ENCODE data around the gene COLEC12.

COLEC12 gene

DNA sequence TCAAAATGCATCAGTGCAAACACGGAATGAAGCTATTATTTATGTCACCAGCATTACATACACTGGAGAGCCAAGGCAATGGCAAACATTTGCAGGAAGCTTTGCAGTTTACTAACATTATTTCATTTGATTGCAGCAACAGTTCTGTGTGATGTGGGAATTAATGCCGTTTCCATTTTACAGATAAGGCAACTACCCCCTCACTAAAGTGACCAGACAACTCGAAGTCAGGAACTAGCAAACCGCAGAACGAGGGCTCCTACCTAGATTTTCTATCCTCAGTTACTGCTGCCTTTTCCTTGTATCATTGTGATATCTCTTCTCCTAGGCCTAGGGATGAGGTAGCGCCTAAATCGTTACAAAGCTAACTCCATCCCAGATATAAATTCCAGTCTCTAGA is 85.5 kb downstream of the COLEC12 start:
- ChIA-PET CTCF (interaction anchor here (1.0 kb wide), 1 partner anchor 200 kb away, joined by 3 read pairs; no protein-coding TSS in a partner anchor), POLR2A (no interaction called here)
- H3K27me3 ChIP-seq (replicated peaks in 2 of 5; ENCODE audit: control insufficient read depth in 4 of 5, insufficient read depth in 5 of 5, low read length in 4 of 5): no peaks in the 10 kb centered on the region
- no peak for DNase-seq
- H3K27ac ChIP-seq (ENCODE audit: insufficient read depth in 1 of 2, low read depth in 1 of 2, low read length in 2 of 2, poor library complexity in 1 of 2, severe bottlenecking in 2 of 2): no peak overlapping the region
- WGBS (ENCODE audit: insufficient coverage): 90% methylated on average over 4 of the region's 7 CpGs
- H3K4me1 ChIP-seq (ENCODE audit: control extremely low read depth in 1 of 4, control insufficient read depth in 4 of 4, insufficient read depth in 4 of 4, low read length in 3 of 4): peaks cover 0 to 16% (median 6%) of the 10 kb centered on the region in 4 experiments
- no peak overlapping the region for H3K4me3 ChIP-seq (ENCODE audit: control insufficient read depth in 1 of 7, extremely low read depth in 1 of 7, insufficient read depth in 4 of 7, low read depth in 2 of 7, low read length in 6 of 7)
- H3K9me3 ChIP-seq (ENCODE audit: control extremely low read depth in 1 of 5, control insufficient read depth in 4 of 5, insufficient read depth in 2 of 5, low read depth in 1 of 5, low read length in 4 of 5): peaks cover 0 to 5% (median 0%) of the 10 kb centered on the region in 5 experiments
- H3K36me3 ChIP-seq (ENCODE audit: control insufficient read depth in 4 of 4, insufficient read depth in 4 of 4, low read length in 3 of 4): no peaks in the 10 kb centered on the region

DNA sequence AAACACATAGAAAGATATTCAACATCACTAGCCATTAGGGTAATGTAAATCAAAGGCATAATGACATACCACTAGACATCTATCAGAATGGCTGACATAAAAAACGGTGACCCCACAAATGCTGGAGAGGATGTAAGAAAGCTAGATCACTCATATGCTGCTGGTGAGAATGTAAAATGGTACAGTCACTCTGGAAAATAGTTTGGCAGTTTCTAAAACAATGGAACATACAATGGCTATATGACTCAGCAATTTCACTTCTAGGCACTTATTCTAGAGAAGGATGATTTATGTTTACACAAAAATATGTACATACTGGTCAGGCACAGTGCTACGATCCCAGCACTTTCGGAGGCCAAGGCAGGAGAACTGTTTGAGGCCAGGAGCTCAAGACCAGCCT is 87.3 kb downstream of the COLEC12 start:
- H3K36me3 ChIP-seq (ENCODE audit: control insufficient read depth in 4 of 4, insufficient read depth in 4 of 4, low read length in 3 of 4): no peaks in the 10 kb centered on the region
- no peak overlapping the region for H3K27ac ChIP-seq (ENCODE audit: insufficient read depth in 1 of 2, low read depth in 1 of 2, low read length in 2 of 2, poor library complexity in 1 of 2, severe bottlenecking in 2 of 2)
- peaks cover 0 to 5% (median 0%) of the 10 kb centered on the region in 5 experiments for H3K9me3 ChIP-seq (ENCODE audit: control extremely low read depth in 1 of 5, control insufficient read depth in 4 of 5, insufficient read depth in 2 of 5, low read depth in 1 of 5, low read length in 4 of 5)
- ChIA-PET POLR2A (no interaction called here), CTCF (interaction anchor here (1.2 to 1.3 kb wide), 2 partner anchors 17 to 48 kb away, joined by 3 read pairs; no protein-coding TSS in a partner anchor)
- H3K4me3 ChIP-seq (ENCODE audit: control insufficient read depth in 1 of 7, extremely low read depth in 1 of 7, insufficient read depth in 4 of 7, low read depth in 2 of 7, low read length in 6 of 7): no peak overlapping the region
- H3K4me1 ChIP-seq (ENCODE audit: control extremely low read depth in 1 of 4, control insufficient read depth in 4 of 4, insufficient read depth in 4 of 4, low read length in 3 of 4): peaks cover 0 to 14% (median 8%) of the 10 kb centered on the region in 4 experiments
- peak in 1 of 3 donors; percentile 48 for DNase-seq
- H3K27me3 ChIP-seq (replicated peaks in 2 of 5; ENCODE audit: control insufficient read depth in 4 of 5, insufficient read depth in 5 of 5, low read length in 4 of 5): no peaks in the 10 kb centered on the region
- WGBS (ENCODE audit: insufficient coverage): 60% methylated on average over 1 of the region's 3 CpGs

DNA sequence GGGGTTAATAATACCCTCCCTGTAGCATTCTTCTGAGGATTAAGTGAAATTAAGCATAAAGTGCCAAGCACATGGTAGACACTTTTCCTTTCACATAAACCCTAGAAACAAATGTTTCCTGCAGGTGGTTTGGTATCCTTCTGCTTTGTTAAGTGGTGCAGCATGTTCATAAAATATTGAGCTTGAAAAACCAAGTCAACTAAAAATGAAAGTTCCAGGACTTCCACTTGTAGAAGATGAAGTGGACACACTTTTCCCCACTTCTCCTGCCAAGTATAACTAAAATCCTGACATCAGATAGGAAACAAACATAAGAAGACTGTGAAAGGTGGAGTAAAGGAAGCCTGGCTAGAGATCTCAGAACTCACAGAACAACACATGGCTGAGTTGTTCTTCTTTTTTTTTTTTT is 90.5 kb downstream of the COLEC12 start:
- H3K4me3 ChIP-seq (ENCODE audit: control insufficient read depth in 1 of 7, extremely low read depth in 1 of 7, insufficient read depth in 4 of 7, low read depth in 2 of 7, low read length in 6 of 7): peak overlapping the region in 1 of 7 experiments; percentile 42
- H3K27me3 ChIP-seq (replicated peaks in 2 of 5; ENCODE audit: control insufficient read depth in 4 of 5, insufficient read depth in 5 of 5, low read length in 4 of 5): no peaks in the 10 kb centered on the region
- peak in 2 of 3 donors; percentile 66 to 83 for DNase-seq
- CTCF ChIA-PET: no interaction called here
- no peak overlapping the region for H3K27ac ChIP-seq (ENCODE audit: insufficient read depth in 1 of 2, low read depth in 1 of 2, low read length in 2 of 2, poor library complexity in 1 of 2, severe bottlenecking in 2 of 2)
- H3K36me3 ChIP-seq (ENCODE audit: control insufficient read depth in 4 of 4, insufficient read depth in 4 of 4, low read length in 3 of 4): no peaks in the 10 kb centered on the region
- peaks cover 0 to 7% (median 3%) of the 10 kb centered on the region in 4 experiments for H3K4me1 ChIP-seq (ENCODE audit: control extremely low read depth in 1 of 4, control insufficient read depth in 4 of 4, insufficient read depth in 4 of 4, low read length in 3 of 4)
- peaks cover 0 to 13% (median 2%) of the 10 kb centered on the region in 5 experiments for H3K9me3 ChIP-seq (ENCODE audit: control extremely low read depth in 1 of 5, control insufficient read depth in 4 of 5, insufficient read depth in 2 of 5, low read depth in 1 of 5, low read length in 4 of 5)
- POLR2A ChIA-PET: no interaction called here

DNA sequence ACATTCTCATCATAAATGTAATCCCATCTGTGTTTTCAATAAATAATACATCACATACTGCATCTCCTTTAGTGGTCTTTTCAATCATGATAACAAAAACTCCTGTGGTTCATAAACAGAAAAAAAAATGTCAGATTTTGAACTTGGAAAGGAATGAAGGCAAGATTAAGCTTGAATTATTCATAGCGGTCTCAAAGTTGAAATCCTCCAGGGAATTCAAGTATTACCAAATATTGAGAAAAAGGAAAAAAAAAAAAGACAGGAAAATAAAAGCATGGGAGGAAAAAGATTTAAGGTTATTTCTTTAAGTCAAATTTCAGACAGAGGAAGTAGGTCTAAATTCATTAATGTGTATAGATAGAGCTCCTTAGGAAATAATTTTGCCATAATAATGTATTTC is 92.1 kb downstream of the COLEC12 start:
- Histone ChIP-seq H3K27me3 (replicated peaks in 2 of 5; ENCODE audit: control insufficient read depth in 4 of 5, insufficient read depth in 5 of 5, low read length in 4 of 5) (no peaks in the 10 kb centered on the region), H3K9me3 (ENCODE audit: control extremely low read depth in 1 of 5, control insufficient read depth in 4 of 5, insufficient read depth in 2 of 5, low read depth in 1 of 5, low read length in 4 of 5) (peaks cover 0 to 17% (median 2%) of the 10 kb centered on the region in 5 experiments), H3K27ac (ENCODE audit: insufficient read depth in 1 of 2, low read depth in 1 of 2, low read length in 2 of 2, poor library complexity in 1 of 2, severe bottlenecking in 2 of 2) (no peak overlapping the region), H3K4me1 (ENCODE audit: control extremely low read depth in 1 of 4, control insufficient read depth in 4 of 4, insufficient read depth in 4 of 4, low read length in 3 of 4) (peaks cover 0 to 7% (median 3%) of the 10 kb centered on the region in 4 experiments), H3K36me3 (ENCODE audit: control insufficient read depth in 4 of 4, insufficient read depth in 4 of 4, low read length in 3 of 4) (no peaks in the 10 kb centered on the region), H3K4me3 (ENCODE audit: control insufficient read depth in 1 of 7, extremely low read depth in 1 of 7, insufficient read depth in 4 of 7, low read depth in 2 of 7, low read length in 6 of 7) (no peak overlapping the region)
- CTCF ChIA-PET: interaction anchor here (0.7 kb wide), 1 partner anchor 1221 kb away, joined by 3 read pairs; no protein-coding TSS in a partner anchor
- no peak for DNase-seq
- POLR2A ChIA-PET: no interaction called here
- WGBS (ENCODE audit: insufficient coverage): no CpG with 5 or more reads among the region's 1 CpG

DNA sequence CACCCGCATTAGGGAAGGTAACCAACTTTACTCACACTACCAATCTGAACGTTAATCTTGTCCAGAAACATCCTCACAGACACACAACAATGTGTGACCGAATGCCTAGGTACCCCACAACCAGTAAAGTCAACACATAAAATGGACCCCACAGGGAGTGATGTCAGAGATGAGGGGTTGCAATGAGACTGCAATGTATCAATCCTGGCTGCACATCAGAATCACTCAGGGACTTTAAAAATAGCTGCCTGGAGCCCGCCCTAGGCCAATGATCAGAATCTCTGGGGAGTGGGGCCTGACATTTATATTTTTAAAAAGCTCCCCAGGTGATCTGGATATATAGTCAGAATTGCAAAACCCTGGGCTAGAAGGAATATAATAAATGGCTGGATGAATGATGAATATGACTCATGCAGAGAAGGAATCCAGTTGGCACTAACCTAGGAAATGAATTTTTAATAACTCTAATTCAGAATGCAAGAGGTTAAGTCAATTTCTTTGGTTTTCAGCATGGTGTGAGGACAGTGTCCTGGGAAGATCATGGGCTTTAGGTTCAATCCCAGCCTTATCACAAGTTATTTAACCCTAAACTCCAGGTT is 92.8 kb downstream of the COLEC12 start:
- Histone ChIP-seq H3K4me3 (ENCODE audit: control insufficient read depth in 1 of 7, extremely low read depth in 1 of 7, insufficient read depth in 4 of 7, low read depth in 2 of 7, low read length in 6 of 7) (no peak overlapping the region), H3K9me3 (ENCODE audit: control extremely low read depth in 1 of 5, control insufficient read depth in 4 of 5, insufficient read depth in 2 of 5, low read depth in 1 of 5, low read length in 4 of 5) (peaks cover 0 to 19% (median 2%) of the 10 kb centered on the region in 5 experiments), H3K27ac (ENCODE audit: insufficient read depth in 1 of 2, low read depth in 1 of 2, low read length in 2 of 2, poor library complexity in 1 of 2, severe bottlenecking in 2 of 2) (no peak overlapping the region), H3K36me3 (ENCODE audit: control insufficient read depth in 4 of 4, insufficient read depth in 4 of 4, low read length in 3 of 4) (no peaks in the 10 kb centered on the region), H3K4me1 (ENCODE audit: control extremely low read depth in 1 of 4, control insufficient read depth in 4 of 4, insufficient read depth in 4 of 4, low read length in 3 of 4) (peaks cover 0 to 7% (median 3%) of the 10 kb centered on the region in 4 experiments), H3K27me3 (replicated peaks in 2 of 5; ENCODE audit: control insufficient read depth in 4 of 5, insufficient read depth in 5 of 5, low read length in 4 of 5) (no peaks in the 10 kb centered on the region)
- ChIA-PET POLR2A (no interaction called here), CTCF (interaction anchor here (0.7 kb wide), 1 partner anchor 1222 kb away, joined by 3 read pairs; no protein-coding TSS in a partner anchor)
- 100% methylated on average over 2 of the region's 4 CpGs for WGBS (ENCODE audit: insufficient coverage)
- DNase-seq: no peak

DNA sequence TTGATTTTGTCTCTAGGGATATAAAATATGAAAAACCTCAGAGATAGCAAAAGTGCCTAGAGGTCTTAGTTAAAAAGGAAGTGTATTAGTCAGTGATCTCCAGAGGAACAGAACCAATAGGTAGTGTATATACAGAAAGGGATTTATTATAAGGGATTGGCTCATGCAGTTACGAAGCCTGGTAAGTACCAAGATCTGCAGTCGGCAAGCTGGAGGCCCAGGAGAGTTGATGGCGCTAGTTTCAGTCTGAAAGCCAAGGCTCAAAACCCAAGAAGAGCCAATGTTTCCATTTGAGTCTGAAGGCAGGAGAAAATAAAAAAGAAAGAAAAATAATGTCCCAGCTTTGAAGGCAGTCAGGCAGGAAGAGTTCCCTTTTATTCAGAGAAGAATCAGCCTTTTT is 93.3 kb downstream of the COLEC12 start:
- H3K27ac ChIP-seq (ENCODE audit: insufficient read depth in 1 of 2, low read depth in 1 of 2, low read length in 2 of 2, poor library complexity in 1 of 2, severe bottlenecking in 2 of 2): no peak overlapping the region
- ChIA-PET POLR2A (no interaction called here), CTCF (no interaction called here)
- H3K9me3 ChIP-seq (ENCODE audit: control extremely low read depth in 1 of 5, control insufficient read depth in 4 of 5, insufficient read depth in 2 of 5, low read depth in 1 of 5, low read length in 4 of 5): peaks cover 0 to 23% (median 2%) of the 10 kb centered on the region in 5 experiments
- DNase-seq: no peak
- H3K27me3 ChIP-seq (replicated peaks in 2 of 5; ENCODE audit: control insufficient read depth in 4 of 5, insufficient read depth in 5 of 5, low read length in 4 of 5): no peaks in the 10 kb centered on the region
- H3K4me3 ChIP-seq (ENCODE audit: control insufficient read depth in 1 of 7, extremely low read depth in 1 of 7, insufficient read depth in 4 of 7, low read depth in 2 of 7, low read length in 6 of 7): no peak overlapping the region
- H3K36me3 ChIP-seq (ENCODE audit: control insufficient read depth in 4 of 4, insufficient read depth in 4 of 4, low read length in 3 of 4): no peaks in the 10 kb centered on the region
- WGBS (ENCODE audit: insufficient coverage): 96% methylated on average over 3 of the region's 3 CpGs
- peaks cover 0 to 7% (median 3%) of the 10 kb centered on the region in 4 experiments for H3K4me1 ChIP-seq (ENCODE audit: control extremely low read depth in 1 of 4, control insufficient read depth in 4 of 4, insufficient read depth in 4 of 4, low read length in 3 of 4)

DNA sequence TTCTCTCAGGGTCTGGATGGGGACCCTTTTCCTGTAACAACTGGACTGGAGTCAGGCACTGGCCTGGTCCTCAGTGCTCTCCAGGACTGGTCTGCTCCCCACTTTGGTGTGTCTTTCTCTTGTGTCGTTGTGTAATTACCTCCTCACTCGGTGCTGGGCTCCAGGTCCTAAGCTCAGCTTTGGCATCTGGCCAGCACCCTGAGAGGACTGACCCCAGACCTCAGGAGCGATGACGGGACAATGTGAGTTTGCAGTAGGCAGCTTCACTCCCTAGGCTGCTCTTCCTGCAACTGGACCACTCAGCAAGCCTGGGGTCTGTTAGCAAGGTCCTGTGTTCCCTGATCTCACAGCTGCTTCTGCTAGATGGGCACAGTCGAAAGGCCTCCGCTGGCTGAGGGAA is 93.8 kb downstream of the COLEC12 start:
- Histone ChIP-seq H3K4me1 (ENCODE audit: control extremely low read depth in 1 of 4, control insufficient read depth in 4 of 4, insufficient read depth in 4 of 4, low read length in 3 of 4) (peaks cover 0 to 7% (median 3%) of the 10 kb centered on the region in 4 experiments), H3K27me3 (replicated peaks in 2 of 5; ENCODE audit: control insufficient read depth in 4 of 5, insufficient read depth in 5 of 5, low read length in 4 of 5) (no peaks in the 10 kb centered on the region), H3K36me3 (ENCODE audit: control insufficient read depth in 4 of 4, insufficient read depth in 4 of 4, low read length in 3 of 4) (no peaks in the 10 kb centered on the region), H3K9me3 (ENCODE audit: control extremely low read depth in 1 of 5, control insufficient read depth in 4 of 5, insufficient read depth in 2 of 5, low read depth in 1 of 5, low read length in 4 of 5) (peaks cover 0 to 20% (median 2%) of the 10 kb centered on the region in 5 experiments), H3K4me3 (ENCODE audit: control insufficient read depth in 1 of 7, extremely low read depth in 1 of 7, insufficient read depth in 4 of 7, low read depth in 2 of 7, low read length in 6 of 7) (no peak overlapping the region), H3K27ac (ENCODE audit: insufficient read depth in 1 of 2, low read depth in 1 of 2, low read length in 2 of 2, poor library complexity in 1 of 2, severe bottlenecking in 2 of 2) (no peak overlapping the region)
- WGBS (ENCODE audit: insufficient coverage): 83% methylated on average over 6 of the region's 6 CpGs
- ChIA-PET CTCF (no interaction called here), POLR2A (no interaction called here)
- DNase-seq: no peak

Data from common myeloid progenitor, CD34-positive (primary cell).